ENCODE data around the gene CTRB1.

Gene CTRB1

DNA sequence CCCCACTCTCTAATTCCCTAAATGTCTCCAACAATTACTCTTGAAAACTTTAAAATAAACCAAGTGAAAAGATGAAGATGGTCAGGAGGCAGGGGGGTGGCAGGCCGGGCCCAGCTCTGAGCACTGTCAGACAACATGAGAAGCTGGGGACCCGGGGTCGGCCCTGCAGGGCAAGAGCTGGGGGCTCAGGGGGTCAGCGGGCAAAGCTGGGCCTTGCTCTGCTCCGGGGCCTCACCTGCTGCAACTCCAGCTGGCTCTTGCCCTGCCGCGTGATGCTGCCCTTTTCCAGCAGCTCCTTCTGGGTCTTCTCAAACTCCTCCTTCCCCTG lies 14.8 kb downstream of the CTRB1 start:
- H3K36me3 Mint-ChIP-seq (ENCODE audit: low read depth), result peaks cover 29% of the 10 kb centered on the region
- no peaks in the 10 kb centered on the region for H3K9me3 Mint-ChIP-seq
- no peak overlapping the region for H3K27ac Mint-ChIP-seq

DNA sequence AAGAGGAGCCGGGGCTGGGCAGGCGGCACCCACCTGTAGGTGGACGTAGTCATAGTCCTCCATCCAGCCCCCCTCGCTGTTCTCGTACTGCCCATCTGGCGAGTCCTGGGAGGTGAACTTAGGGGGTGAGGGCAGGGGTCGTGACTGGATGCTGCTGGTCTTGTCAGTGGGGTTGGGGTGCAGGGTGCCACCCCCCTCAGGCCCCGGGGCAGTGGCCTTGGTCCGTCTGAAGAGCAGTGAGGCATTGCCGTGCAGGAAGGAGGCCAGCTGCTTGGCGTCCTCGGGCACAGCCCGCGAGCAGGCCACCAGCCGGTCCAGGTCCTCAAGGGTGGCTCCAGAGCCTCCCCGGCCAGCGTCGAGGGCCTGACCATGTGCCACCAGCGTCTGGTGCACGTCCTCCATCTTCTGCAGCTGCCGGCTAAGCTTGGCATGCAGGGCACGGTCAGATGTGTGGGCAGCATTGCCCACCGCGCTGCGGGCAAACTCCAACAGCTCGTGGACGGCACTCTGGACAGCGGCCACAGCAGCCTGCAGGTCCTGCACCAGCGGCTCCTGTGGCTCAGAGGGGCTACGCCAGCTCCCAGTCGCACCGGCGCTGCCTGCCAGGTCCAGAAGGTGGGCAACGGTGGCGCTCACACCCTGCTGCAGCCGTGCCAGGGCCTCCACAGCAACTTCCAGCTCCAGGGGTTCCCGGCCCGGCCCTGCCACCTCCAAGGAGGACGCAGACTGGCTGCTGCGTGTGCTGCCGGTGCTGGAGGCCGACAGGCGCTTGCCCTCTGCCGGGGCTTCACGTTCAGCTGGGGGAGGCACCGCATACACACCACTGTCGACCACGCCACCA lies 16.3 kb downstream of the CTRB1 start:
- TF ChIP-seq, protein P1, sequence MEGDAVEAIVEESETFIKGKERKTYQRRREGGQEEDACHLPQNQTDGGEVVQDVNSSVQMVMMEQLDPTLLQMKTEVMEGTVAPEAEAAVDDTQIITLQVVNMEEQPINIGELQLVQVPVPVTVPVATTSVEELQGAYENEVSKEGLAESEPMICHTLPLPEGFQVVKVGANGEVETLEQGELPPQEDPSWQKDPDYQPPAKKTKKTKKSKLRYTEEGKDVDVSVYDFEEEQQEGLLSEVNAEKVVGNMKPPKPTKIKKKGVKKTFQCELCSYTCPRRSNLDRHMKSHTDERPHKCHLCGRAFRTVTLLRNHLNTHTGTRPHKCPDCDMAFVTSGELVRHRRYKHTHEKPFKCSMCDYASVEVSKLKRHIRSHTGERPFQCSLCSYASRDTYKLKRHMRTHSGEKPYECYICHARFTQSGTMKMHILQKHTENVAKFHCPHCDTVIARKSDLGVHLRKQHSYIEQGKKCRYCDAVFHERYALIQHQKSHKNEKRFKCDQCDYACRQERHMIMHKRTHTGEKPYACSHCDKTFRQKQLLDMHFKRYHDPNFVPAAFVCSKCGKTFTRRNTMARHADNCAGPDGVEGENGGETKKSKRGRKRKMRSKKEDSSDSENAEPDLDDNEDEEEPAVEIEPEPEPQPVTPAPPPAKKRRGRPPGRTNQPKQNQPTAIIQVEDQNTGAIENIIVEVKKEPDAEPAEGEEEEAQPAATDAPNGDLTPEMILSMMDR (IDR thresholded peaks at IDR 0.05), result no peak
- H3K9me3 Mint-ChIP-seq, result no peaks in the 10 kb centered on the region
- no peak for DNase-seq
- H3K27ac Mint-ChIP-seq, result no peak overlapping the region
- H3K4me1 Mint-ChIP-seq, result peaks cover 17% of the 10 kb centered on the region
- H3K4me3 Mint-ChIP-seq, result no peak overlapping the region
- H3K27me3 Mint-ChIP-seq (ENCODE audit: low read depth, poor library complexity), result no peaks in the 10 kb centered on the region
- peaks cover 29% of the 10 kb centered on the region for H3K36me3 Mint-ChIP-seq (ENCODE audit: low read depth)

More for the DNA sequence above, 14.8 kb downstream of the CTRB1 start:
- no peak for DNase-seq
- Mint-ChIP-seq H3K4me3 (no peak overlapping the region), H3K4me1 (peaks cover 5% of the 10 kb centered on the region), H3K27me3 (ENCODE audit: low read depth, poor library complexity) (no peaks in the 10 kb centered on the region)
- TF ChIP-seq, protein P1 (IDR thresholded peaks at IDR 0.05), result no peak

DNA sequence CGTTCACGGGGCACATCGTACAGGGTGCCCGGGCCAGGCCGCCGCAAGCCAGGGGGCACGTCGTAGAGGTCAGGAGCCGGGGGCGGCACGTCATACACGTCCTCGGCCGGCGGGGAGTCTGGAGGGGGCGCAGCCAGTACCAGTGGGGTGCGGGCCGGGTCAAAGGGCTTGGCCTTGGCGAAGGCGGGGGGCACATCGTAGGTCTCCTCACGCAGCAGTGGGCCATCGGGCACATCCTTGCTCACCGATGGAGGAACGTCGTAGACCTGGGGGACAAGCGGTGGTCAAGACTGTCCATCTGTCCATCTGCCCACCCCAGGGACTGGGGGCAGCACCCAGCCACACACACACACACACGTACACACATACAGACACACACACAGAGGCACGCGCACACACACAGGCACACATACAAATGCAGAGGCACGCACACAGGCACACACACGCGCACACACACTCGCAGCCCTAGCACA lies 17.0 kb downstream of the CTRB1 start:
- no peak overlapping the region for H3K4me3 Mint-ChIP-seq
- H3K4me1 Mint-ChIP-seq, result peaks cover 24% of the 10 kb centered on the region
- no peaks in the 10 kb centered on the region for H3K27me3 Mint-ChIP-seq (ENCODE audit: low read depth, poor library complexity)
- DNase-seq, result no peak
- H3K9me3 Mint-ChIP-seq, result no peaks in the 10 kb centered on the region
- peaks cover 31% of the 10 kb centered on the region for H3K36me3 Mint-ChIP-seq (ENCODE audit: low read depth)
- H3K27ac Mint-ChIP-seq, result no peak overlapping the region
- TF ChIP-seq, protein P1 (IDR thresholded peaks at IDR 0.05), result no peak

DNA sequence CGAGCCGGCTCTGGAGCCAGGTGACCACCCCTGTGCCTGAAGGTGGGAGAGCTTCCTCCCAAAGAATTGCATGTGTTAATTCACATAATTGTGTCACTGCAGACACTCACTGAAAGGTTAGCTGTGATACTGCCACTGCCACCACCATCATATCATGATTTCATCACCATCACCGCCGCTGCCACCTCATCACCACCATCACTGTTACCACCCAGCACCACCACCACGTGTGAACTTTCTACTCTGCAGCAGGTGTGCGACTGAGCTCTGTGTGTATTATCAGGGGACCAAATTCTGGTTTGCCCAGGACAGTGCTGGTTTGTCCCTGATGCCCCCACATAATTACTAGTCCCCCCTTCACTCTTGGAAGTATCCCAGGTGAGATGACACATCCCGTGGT lies 17.4 kb downstream of the CTRB1 start:
- Mint-ChIP-seq H3K4me3 (no peak overlapping the region), H3K27me3 (ENCODE audit: low read depth, poor library complexity) (no peaks in the 10 kb centered on the region), H3K9me3 (no peaks in the 10 kb centered on the region), H3K4me1 (peaks cover 28% of the 10 kb centered on the region), H3K36me3 (ENCODE audit: low read depth) (peaks cover 33% of the 10 kb centered on the region), H3K27ac (no peak overlapping the region)
- TF ChIP-seq, protein P1 (IDR thresholded peaks at IDR 0.05), result no peak
- no peak for DNase-seq

DNA sequence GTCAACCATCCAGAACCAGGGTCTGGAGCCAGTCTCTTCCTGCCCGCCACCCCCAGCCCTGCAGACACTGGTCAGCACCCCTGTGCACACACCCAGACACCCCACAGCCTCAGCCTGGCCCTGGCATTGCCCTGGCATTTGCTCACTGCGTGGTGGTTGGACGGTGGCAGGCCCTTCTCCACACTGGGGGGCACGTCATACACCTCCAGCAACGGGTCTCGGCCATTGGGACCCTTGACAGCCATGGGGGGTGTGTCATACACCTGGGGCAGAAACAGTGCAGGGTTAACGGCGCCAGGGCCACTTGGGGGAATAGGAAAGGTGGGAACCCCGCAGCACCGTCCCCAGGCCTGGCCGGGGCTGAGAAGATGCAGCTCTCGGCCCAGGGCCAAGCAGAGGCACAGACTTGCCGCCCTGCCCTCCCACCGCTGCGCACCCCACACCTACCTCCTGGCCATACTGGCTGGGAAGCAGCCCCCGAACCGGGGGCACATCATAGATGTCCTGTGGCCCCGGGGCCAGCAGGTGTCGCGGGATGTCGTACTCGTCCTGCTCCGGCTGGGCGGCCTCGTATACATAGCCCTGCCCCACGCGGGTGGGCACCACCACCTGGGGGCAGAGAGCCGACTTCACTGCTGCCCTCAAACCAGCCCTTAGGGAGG lies 18.1 kb downstream of the CTRB1 start:
- TF ChIP-seq, protein P1 (IDR thresholded peaks at IDR 0.05), result no peak
- Mint-ChIP-seq H3K36me3 (ENCODE audit: low read depth) (peaks cover 29% of the 10 kb centered on the region), H3K4me1 (peaks cover 28% of the 10 kb centered on the region), H3K4me3 (no peak overlapping the region), H3K27ac (no peak overlapping the region), H3K27me3 (ENCODE audit: low read depth, poor library complexity) (no peaks in the 10 kb centered on the region), H3K9me3 (no peaks in the 10 kb centered on the region)
- DNase-seq, result no peak
